Naive thymus-derived CD8-positive, alpha-beta T cell (primary cell): Measurements from ENCODE around the gene THUMPD2. TPM values are rescaled to one million over a fixed set of nuclear protein-coding genes. Genes with fewer than 3 reads are reported as not detected.
A peak's percentile ranks its signal among the peaks of the same experiment; 100 is the strongest.

Experiments
- ATAC-seq, 2 donors: fragments of 150-1000 bp; cut with Tn5 transposase in 1 of 2; sonication (Bioruptor Pico), chemical (Tn5 transposase) in 1 of 2; 1 replicate in 1 of 2; 2 replicates in 1 of 2; pipeline ENCODE4 v1.10.0; 2021; ENCODE audit warnings: mild to moderate bottlenecking in 2 of 2, moderate library complexity in 2 of 2
- POLR2A ChIA-PET: fragments of 350-600 bp; sonication (Branson Sonifier 250); formaldehyde crosslinking; loops from one replicate; lab custom pipeline; 2021; ENCODE audit warnings: antibody characterized with exemption; lab: Charles Lee
- DNase-seq, 10 donors: peaks; one replicate each; pipeline versions ENCODE4 v3.0.0 to v3.0.0-alpha.2; 2020 to 2022
- H3K27ac Mint-ChIP-seq, 10 donors: one replicate each; pipeline ENCODE4 v1.8.0; 2020 to 2022; ENCODE audit warnings: mild to moderate bottlenecking in 10 of 10, mixed read lengths in 10 of 10, moderate library complexity in 4 of 10, inconsistent platforms in 1 of 10
- H3K27me3 Mint-ChIP-seq, 5 donors: one replicate each; pipeline ENCODE4 v1.8.0; 2021 to 2022; ENCODE audit warnings: mixed read lengths in 5 of 5
- H3K36me3 Mint-ChIP-seq, 3 donors: one replicate each; pipeline ENCODE4 v1.8.0; 2020 to 2022; ENCODE audit warnings: mixed read lengths in 3 of 3, mild to moderate bottlenecking in 2 of 3, inconsistent platforms in 1 of 3
- H3K4me1 Mint-ChIP-seq, 4 donors: one replicate each; pipeline ENCODE4 v1.8.0; 2021 to 2022; ENCODE audit warnings: mixed read lengths in 4 of 4
- H3K4me3 Mint-ChIP-seq, 10 donors: one replicate each; pipeline ENCODE4 v1.8.0; 2020 to 2022; ENCODE audit warnings: mild to moderate bottlenecking in 10 of 10, mixed read lengths in 10 of 10, moderate library complexity in 6 of 10, inconsistent platforms in 1 of 10
- H3K9me3 Mint-ChIP-seq, 9 donors: one replicate each; pipeline ENCODE4 v1.8.0; 2020 to 2022; ENCODE audit warnings: mixed read lengths in 9 of 9, mild to moderate bottlenecking in 3 of 9, inconsistent platforms in 1 of 9, moderate library complexity in 1 of 9
- polyA plus RNA-seq, 3 donors: library from polyadenylated mRNA; unstranded; fragments of 300-500 nt; fragmentation: Illumina TruSeq; gene quantifications; one replicate each; pipeline ENCODE4 v1.2.3, GENCODE V29; 2021
- total RNA-seq, 8 experiments: library from RNA in 2 of 8; stranded (reverse) in 2 of 8; gene quantifications; one replicate each; pipeline ENCODE4 v1.2.3 and lab custom pipeline; 2021 to 2026

THUMPD2 gene
- total and polyA plus RNA-seq, 5 experiments from 2014 or later: 3.8 to 13.4 (median 7.4) TPM

GRCh38 chr2:39725401-39725800 lies 53.7 kb downstream of the THUMPD2 start:
- no peak overlapping the region for H3K4me3 Mint-ChIP-seq
- H3K27me3 Mint-ChIP-seq: peaks cover 4 to 17% (median 6%) of the 10 kb centered on the region in 5 donors
- H3K9me3 Mint-ChIP-seq: peaks cover 0 to 3% (median 0%) of the 10 kb centered on the region in 9 donors
- POLR2A ChIA-PET: no interaction called here
- ATAC-seq: no peak
- no peak for DNase-seq
- no peaks in the 10 kb centered on the region for H3K36me3 Mint-ChIP-seq
- peaks cover 0 to 3% (median under 1%) of the 10 kb centered on the region in 4 donors for H3K4me1 Mint-ChIP-seq
- no peak overlapping the region for H3K27ac Mint-ChIP-seq

DNA sequence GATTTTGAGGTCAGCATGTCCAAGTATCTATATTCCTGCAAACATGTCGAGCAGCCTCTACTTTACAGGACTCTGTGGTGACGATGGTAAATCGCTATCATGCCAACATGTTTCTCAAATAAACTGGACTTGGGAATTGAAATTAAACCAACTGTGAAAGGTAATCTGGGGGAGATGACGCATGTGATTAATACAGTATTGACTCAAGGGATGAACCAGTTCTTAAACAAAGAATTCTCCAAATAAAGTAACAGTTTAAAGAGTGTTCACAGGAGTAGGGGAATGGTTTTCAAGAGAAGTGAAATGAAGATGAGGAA lies 54.3 kb downstream of the THUMPD2 start:
- Mint-ChIP-seq H3K4me1 (peaks cover 0 to 3% (median under 1%) of the 10 kb centered on the region in 4 donors), H3K4me3 (no peak overlapping the region), H3K9me3 (peaks cover 0 to 3% (median 0%) of the 10 kb centered on the region in 9 donors), H3K27ac (no peak overlapping the region), H3K27me3 (peaks cover 6 to 19% (median 7%) of the 10 kb centered on the region in 5 donors), H3K36me3 (no peaks in the 10 kb centered on the region)
- DNase-seq (no peak), ATAC-seq (no peak)
- POLR2A ChIA-PET: no interaction called here

DNA sequence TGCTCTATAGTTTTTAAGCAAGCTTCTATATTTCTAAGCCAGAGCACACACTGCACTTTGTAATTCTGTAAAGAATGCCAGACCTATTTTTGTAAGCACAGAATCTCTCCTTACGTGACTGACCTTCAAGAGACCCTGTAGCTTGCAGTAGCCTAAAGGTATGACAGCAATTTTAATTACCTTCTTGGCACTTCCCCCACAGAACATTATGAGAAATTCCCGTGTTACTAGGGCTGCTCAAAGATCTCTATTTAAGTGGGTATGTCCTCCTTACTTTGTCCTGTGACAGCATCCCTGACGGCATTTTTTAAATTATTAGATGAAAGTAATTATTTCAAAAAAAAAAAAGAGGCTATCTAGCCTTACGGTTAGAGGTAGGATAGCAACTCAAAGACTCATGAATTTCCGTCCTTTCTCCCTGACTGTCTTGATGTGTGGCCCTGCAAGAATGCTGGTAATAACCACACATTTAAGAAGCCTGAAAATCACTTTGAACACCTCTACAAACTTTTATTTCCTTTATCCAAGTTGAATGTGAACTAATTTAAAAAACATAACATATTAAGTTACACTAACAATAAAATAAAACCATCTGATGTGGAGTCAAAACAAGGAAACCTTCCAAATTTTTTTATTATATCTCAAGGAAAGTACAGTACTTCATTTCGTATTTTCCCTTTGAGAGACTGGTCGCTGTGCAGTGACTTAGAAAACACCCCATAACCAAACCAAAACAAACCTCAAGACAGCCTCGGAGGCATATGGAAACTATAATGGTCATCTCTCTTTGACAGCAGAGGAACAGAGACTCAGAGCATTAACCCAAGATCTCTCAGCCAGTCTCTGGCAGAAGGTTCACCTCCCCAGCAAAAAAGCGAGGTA lies 54.9 kb downstream of the THUMPD2 start:
- ATAC-seq: no peak
- Mint-ChIP-seq H3K36me3 (no peaks in the 10 kb centered on the region), H3K4me1 (peaks cover 0 to 3% (median under 1%) of the 10 kb centered on the region in 4 donors), H3K9me3 (peaks cover 0 to 3% (median 0%) of the 10 kb centered on the region in 9 donors), H3K4me3 (no peak overlapping the region), H3K27me3 (peaks cover 6 to 19% (median 7%) of the 10 kb centered on the region in 5 donors), H3K27ac (no peak overlapping the region)
- DNase-seq: no peak
- POLR2A ChIA-PET: no interaction called here

DNA sequence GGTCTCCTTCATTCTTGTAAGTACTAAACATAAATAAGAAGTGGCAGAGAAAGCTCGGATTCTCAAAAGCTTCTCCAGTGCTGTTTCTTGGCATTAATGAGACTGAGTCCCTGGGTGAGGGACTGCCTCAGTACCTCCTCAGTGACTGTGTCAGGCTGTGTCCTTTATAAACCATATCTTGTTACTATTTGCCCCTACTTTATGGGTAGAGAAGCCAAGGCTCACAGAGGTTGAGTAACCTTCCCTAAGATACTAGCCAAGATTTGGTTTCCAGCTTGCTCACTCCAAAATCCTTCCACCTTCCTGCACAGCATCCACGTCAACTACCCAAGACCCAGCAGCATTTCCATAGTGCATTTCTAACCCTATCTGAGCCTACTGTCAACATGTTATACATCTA lies 55.6 kb downstream of the THUMPD2 start:
- Mint-ChIP-seq H3K27me3 (peaks cover 6 to 19% (median 7%) of the 10 kb centered on the region in 5 donors), H3K4me1 (peaks cover 0 to 3% (median under 1%) of the 10 kb centered on the region in 4 donors), H3K36me3 (no peaks in the 10 kb centered on the region), H3K27ac (no peak overlapping the region), H3K4me3 (no peak overlapping the region), H3K9me3 (peaks cover 0 to 3% (median 0%) of the 10 kb centered on the region in 9 donors)
- POLR2A ChIA-PET: no interaction called here
- ATAC-seq (no peak), DNase-seq (no peak)

DNA sequence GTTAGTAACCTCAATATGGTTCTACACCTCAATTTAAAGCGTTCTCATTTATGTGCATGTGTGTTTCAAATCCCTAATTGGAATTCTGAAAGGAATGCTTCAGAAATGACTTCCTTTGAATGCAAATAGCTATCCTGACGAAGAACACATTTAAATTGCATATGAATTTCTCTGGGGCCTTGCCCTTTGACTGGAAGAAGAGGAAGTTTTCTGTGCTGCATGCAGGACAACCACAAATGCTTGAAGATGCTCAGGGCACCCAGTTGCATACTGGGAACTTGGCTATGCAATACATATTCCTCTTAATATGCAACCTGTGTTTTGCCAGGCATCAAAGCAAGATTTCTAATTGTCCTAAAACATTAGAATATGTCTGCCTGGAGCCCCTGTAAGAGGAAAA lies 58.1 kb downstream of the THUMPD2 start:
- Mint-ChIP-seq H3K27me3 (peaks cover 6 to 19% (median 7%) of the 10 kb centered on the region in 5 donors), H3K4me3 (no peak overlapping the region), H3K27ac (no peak overlapping the region), H3K36me3 (no peaks in the 10 kb centered on the region), H3K9me3 (no peaks in the 10 kb centered on the region), H3K4me1 (no peaks in the 10 kb centered on the region)
- DNase-seq: no peak
- ATAC-seq: no peak
- POLR2A ChIA-PET: no interaction called here

DNA sequence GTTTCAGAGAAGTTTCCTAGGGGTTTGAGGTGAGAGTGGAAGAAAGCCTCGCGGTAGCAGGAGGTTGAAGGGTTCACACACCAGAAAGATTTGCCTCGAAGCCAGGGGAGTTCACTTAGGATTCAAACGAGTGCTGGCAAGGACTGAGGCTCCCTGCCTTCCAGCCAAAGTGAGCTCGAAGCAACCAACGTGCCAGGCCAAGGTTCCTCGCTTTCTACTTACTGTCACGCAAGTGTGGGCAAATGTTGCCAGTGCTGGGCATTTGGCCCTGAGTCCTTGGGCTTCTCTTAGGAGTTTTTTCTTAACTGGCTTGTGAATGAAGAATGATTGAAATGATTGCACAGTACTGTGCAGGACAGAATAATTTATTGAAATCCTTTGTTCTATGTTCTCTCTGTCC lies 59.7 kb downstream of the THUMPD2 start:
- Mint-ChIP-seq H3K27me3 (peaks cover 6 to 19% (median 8%) of the 10 kb centered on the region in 5 donors), H3K27ac (no peak overlapping the region), H3K4me1 (no peaks in the 10 kb centered on the region), H3K9me3 (no peaks in the 10 kb centered on the region), H3K36me3 (no peaks in the 10 kb centered on the region), H3K4me3 (no peak overlapping the region)
- POLR2A ChIA-PET: no interaction called here
- no peak for ATAC-seq
- DNase-seq: no peak

DNA sequence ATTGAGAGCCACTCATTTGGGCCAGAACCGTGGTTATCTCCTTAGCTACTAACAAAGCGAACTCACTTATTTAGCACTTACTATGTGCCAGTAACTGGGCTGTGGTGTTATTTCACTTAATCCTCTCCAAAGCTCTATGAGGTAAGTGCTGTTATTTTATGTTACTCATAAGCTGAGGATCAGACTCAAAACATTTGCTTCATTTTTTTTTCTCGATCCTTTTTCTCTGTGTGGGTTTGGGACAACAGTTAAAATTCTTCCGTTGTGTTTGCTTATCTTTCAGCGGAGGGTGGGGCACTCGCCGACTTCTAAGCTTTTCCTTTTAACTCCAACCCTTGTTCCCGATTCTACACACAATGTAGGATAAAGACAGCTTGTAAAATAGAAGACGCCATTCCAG lies 60.6 kb downstream of the THUMPD2 start:
- H3K9me3 Mint-ChIP-seq: no peaks in the 10 kb centered on the region
- POLR2A ChIA-PET: no interaction called here
- no peak overlapping the region for H3K27ac Mint-ChIP-seq
- ATAC-seq (no peak), DNase-seq (no peak)
- no peaks in the 10 kb centered on the region for H3K4me1 Mint-ChIP-seq
- no peak overlapping the region for H3K4me3 Mint-ChIP-seq
- no peaks in the 10 kb centered on the region for H3K36me3 Mint-ChIP-seq
- peaks cover 6 to 19% (median 8%) of the 10 kb centered on the region in 5 donors for H3K27me3 Mint-ChIP-seq

- ATAC-seq: no peak
- H3K9me3 Mint-ChIP-seq: no peaks in the 10 kb centered on the region
- H3K36me3 Mint-ChIP-seq: no peaks in the 10 kb centered on the region
- POLR2A ChIA-PET: no interaction called here
- H3K4me3 Mint-ChIP-seq: no peak overlapping the region
- H3K27ac Mint-ChIP-seq: no peak overlapping the region
- no peaks in the 10 kb centered on the region for H3K4me1 Mint-ChIP-seq
- H3K27me3 Mint-ChIP-seq: peaks cover 6 to 18% (median 8%) of the 10 kb centered on the region in 5 donors
- no peak for DNase-seq
Measured at GRCh38 chr2:39717067-39717466, 62.0 kb downstream of the THUMPD2 start.

DNA sequence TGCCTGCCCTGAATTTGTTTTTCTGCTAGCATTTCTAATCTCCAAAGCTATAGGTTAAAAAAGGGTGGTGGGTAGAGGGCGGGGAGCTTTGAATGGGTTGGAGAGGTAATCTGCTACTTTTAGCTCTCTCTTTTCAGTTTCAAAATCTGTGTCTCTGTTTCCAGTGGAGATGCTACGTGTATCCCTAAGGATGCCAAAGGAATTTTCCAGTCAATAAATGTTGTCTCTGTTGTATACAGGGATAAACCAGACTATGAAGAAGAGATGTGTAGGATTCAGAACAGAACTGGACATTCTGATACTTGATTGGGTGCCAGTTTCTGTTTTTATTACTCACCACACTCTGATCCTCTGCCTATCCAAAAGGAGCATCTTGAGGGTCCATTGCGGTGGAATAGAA lies 63.2 kb downstream of the THUMPD2 start:
- H3K36me3 Mint-ChIP-seq: no peaks in the 10 kb centered on the region
- DNase-seq: no peak
- H3K9me3 Mint-ChIP-seq: no peaks in the 10 kb centered on the region

GRCh38 chr2:39715095-39715494 lies 64.0 kb downstream of the THUMPD2 start:
- ATAC-seq: no peak
- Mint-ChIP-seq H3K36me3 (no peaks in the 10 kb centered on the region), H3K4me3 (no peak overlapping the region), H3K27ac (peak overlapping the region in 1 of 10 donors; percentile 4), H3K27me3 (peaks cover 0 to 2% (median 0%) of the 10 kb centered on the region in 5 donors), H3K4me1 (no peaks in the 10 kb centered on the region), H3K9me3 (no peaks in the 10 kb centered on the region)
- DNase-seq: no peak
- POLR2A ChIA-PET: no interaction called here

More for the DNA sequence above, 63.2 kb downstream of the THUMPD2 start:
- POLR2A ChIA-PET: no interaction called here
- H3K27ac Mint-ChIP-seq: no peak overlapping the region
- no peak for ATAC-seq
- no peak overlapping the region for H3K4me3 Mint-ChIP-seq
- peaks cover 4 to 5% (median 5%) of the 10 kb centered on the region in 5 donors for H3K27me3 Mint-ChIP-seq
- H3K4me1 Mint-ChIP-seq: no peaks in the 10 kb centered on the region

DNA sequence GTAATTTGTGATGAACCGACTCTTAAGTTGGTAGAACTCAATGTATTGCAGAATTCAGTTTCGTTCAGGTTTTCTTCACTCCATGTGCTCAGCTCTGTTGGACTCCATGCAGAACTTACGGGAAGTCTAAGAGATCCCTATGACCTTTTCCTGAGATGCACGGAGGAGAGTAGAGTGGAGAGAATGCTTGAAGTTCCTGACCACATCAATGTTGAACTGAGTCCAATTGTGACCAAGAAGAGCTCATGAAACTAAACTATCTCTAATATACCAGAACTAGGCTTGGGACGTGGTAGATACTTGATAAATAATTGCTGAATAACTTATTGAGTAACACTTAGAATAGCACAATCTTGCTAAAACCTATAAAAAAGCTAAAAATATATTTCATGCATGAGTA lies 66.1 kb downstream of the THUMPD2 start:
- no peak for ATAC-seq
- no peak overlapping the region for H3K4me3 Mint-ChIP-seq
- peaks cover 0 to 2% (median 0%) of the 10 kb centered on the region in 9 donors for H3K9me3 Mint-ChIP-seq

DNA sequence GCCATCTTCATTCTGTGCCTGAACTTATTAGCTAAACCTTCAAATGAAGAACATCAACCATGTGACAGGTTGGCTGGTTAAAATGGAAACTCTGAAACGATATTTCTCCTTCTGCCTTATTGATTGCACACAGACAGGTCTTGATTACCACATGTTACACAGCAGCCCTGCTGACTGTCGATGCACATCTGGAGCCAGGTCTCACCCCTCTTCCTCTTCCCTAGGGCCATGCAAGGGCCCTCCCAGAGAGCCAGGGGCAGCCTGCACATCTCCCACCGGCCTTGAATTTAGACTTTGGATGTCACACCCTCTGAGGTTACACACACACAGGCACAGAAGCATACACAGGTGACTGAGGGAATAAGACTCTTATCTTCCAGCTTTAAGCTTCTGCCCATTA lies 68.3 kb downstream of the THUMPD2 start:
- H3K4me1 Mint-ChIP-seq: peaks cover 0 to 2% (median 0%) of the 10 kb centered on the region in 4 donors
- peaks cover 0 to 5% (median 3%) of the 10 kb centered on the region in 3 donors for H3K36me3 Mint-ChIP-seq
- POLR2A ChIA-PET: no interaction called here
- peaks cover 2 to 22% (median 6%) of the 10 kb centered on the region in 5 donors for H3K27me3 Mint-ChIP-seq
- ATAC-seq: no peak
- no peak overlapping the region for H3K27ac Mint-ChIP-seq
- H3K9me3 Mint-ChIP-seq: peaks cover 0 to 5% (median 0%) of the 10 kb centered on the region in 9 donors
- H3K4me3 Mint-ChIP-seq: no peak overlapping the region
- no peak for DNase-seq

More for the DNA sequence above, 66.1 kb downstream of the THUMPD2 start:
- no peak for DNase-seq
- Mint-ChIP-seq H3K36me3 (peaks cover 0 to 2% (median 1%) of the 10 kb centered on the region in 3 donors), H3K4me1 (peaks cover 0 to 2% (median 0%) of the 10 kb centered on the region in 4 donors), H3K27me3 (peaks cover 0 to 9% (median 2%) of the 10 kb centered on the region in 5 donors), H3K27ac (no peak overlapping the region)
- POLR2A ChIA-PET: no interaction called here

GRCh38 chr2:39708003-39708402 lies 71.1 kb downstream of the THUMPD2 start:
- Mint-ChIP-seq H3K36me3 (peaks cover 0 to 9% (median 3%) of the 10 kb centered on the region in 3 donors), H3K9me3 (peaks cover 0 to 12% (median 1%) of the 10 kb centered on the region in 9 donors), H3K27me3 (peaks cover 2 to 22% (median 11%) of the 10 kb centered on the region in 5 donors), H3K27ac (peak overlapping the region in 1 of 10 donors; percentile 66), H3K4me1 (peaks cover 0 to 2% (median 0%) of the 10 kb centered on the region in 4 donors), H3K4me3 (no peak overlapping the region)
- no peak for ATAC-seq
- POLR2A ChIA-PET: no interaction called here
- DNase-seq: no peak
